Left renal cortex interstitium (tissue), 4 donors: Measurements from ENCODE around the gene MNAT1. TPM values are rescaled to one million over a fixed set of nuclear protein-coding genes. Genes with fewer than 3 reads are reported as not detected.
"Not testable (repeated sequence)": the region's sequence is repeated elsewhere in the genome, so short reads cannot be mapped to it uniquely, and the experiment has no call there.

ENCODE experiments used
- DNase-seq, 4 donors: peaks; one replicate each; pipeline ENCODE4 v3.0.0-alpha.2; 2013; ENCODE audit warnings: low read depth in 4 of 4, low spot score in 2 of 4, missing footprints in 1 of 4
- polyA plus RNA-seq, 4 donors: library from polyadenylated mRNA; unstranded; fragments of 120-200 nt; gene quantifications; one replicate each; pipeline ENCODE4 v1.2.1, GENCODE V29; 2013; ENCODE audit not compliant: insufficient read length in 4 of 4

MNAT1 gene
- 10 to 100 TPM; 40.5 to 54.8 (median 45.8) TPM for polyA plus RNA-seq

GRCh38 chr14:60734465-60735242 lies at the start of gene MNAT1:
TSS of gene MNAT1 (plus strand) at chr14:60734761. CDS start at chr14:60734863, 102 bp downstream.
- peak in 3 of 4 donors; percentile 69 to 75 (median 71) for DNase-seq

DNA sequence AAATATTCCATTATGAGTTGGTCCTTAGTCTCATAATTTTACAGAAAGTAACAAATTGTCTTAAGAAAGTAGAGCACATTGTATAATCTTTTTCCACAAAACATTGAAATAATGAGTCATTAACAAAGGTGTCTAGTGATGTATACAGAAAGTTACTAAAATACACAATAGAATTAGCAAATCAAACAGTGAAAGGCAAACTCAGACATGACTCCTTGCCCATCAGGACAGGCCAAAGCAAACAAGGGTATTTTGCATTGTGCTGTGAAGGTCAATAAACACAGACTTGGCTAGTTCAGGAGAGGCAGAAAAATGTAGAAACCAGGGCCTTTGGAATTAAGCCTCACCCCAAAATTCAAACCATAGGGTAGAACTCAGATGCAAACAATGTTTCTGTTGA lies 47.7 kb upstream of the MNAT1 start:
- DNase-seq, result no peak

DNA sequence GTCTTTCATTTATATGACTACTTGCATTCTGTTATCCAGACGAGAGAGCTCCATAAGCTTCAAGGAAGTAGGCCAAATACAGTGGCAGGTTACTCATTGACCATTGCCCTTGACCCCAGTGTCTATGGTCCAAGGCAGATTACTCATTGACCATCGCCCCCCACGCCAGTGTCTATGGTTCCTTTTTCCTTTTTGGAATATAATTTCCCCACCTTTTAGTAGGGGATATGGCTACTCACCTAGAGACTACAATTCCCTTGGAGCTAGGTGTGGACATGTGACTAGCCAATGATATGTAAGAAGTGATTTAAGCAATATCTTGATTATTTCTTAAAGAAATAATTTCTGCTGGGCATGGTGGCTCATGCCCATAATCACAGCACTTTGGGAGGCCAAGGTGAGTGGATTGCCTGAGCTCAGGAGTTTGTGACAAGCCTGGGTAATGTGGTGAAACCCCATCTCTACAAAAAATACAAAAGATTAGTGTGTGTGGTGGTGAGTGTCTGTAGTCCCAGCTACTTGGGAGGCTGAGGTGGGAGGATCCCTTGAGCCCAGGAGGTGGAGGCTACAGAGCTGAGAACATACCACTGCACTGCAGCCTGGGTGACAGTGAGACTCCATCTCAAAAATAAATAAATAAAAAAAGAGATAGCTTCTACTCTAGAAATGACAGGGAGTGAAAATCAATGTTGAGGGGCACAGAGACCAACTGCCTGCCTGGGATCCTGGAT lies 43.0 kb upstream of the MNAT1 start:
- no peak for DNase-seq

- no peak for DNase-seq
These were observed 39.2 kb upstream of the MNAT1 start for GRCh38 chr14:60695327-60695726.

DNA sequence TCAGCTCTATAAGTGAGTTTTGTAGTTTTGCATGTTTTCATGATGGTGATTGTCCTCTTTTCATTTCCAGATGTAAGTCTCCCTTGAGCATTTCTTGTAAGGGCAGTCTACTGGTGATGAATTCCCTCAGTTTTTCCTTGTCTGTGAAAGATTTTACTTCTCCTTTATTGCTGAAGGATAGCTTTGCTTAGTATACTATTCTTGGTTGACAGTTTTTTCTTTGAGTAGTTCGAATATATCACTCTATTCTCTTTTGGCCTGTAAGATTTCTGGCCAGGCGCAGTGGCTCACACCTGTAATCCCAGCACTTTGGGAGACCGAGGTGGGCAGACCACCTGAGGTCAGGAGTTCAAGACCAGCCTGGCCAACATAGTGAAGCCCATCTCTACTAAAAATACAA lies 34.0 kb upstream of the MNAT1 start:
- DNase-seq, result no peak

DNA sequence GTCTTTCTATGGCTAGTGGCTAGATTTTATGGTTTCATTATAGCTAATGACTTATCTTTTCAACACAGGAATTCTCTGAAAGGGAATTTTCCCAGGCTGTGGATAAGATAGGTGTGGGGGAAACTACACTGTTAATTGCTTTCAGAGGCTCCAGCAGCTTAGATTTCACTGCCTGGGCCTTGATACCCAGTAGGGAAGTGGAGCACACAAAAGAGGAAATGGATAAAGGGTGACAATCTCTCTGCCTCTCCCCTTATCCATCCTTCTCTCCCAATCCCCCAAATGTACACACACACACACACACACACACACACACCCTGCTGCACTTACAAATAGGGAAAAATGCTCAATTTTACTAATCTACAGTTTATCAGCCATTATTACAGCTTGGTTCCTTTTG lies 29.5 kb upstream of the MNAT1 start:
- DNase-seq, result no peak

DNA sequence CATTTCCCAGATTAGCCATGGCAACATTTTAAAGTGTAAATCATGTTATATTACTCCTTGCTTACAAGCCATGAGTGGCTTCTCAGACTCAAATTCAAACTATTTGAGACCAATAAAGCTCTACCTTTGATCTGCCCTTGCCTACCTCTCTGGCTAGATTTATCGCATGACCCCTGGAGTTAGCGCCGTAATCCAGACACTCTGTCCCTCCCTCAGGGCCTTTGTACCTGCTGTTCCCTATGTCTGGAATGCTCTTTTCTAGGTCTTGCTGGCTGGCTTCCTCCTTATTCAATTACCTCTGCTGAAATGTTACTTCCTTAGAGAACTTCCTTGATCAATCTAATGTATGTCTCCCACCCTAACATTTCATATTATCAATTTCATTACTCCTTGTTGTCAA lies 26.7 kb upstream of the MNAT1 start:
- no peak for DNase-seq

DNA sequence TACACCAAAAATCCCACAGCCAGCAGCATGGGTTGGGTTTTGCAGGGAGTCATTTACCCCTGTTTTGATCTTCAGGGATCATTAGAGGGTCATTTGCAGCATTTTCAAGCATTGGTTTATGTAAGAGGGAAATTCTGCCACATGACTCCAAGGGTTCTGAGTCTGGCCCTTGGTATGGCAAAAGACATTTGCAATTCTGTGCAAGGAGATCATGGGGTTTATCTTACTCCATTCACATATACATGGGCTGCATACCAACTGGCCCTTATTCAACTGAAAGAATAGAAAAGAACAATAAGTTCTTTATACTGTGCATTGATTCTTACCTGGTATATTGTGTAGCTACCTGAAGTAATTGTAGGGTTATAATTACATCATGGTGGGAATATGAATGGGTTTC lies 24.1 kb upstream of the MNAT1 start:
- no peak for DNase-seq

- no peak for DNase-seq
These were observed 21.0 kb upstream of the MNAT1 start for GRCh38 chr14:60713513-60713912.

DNA sequence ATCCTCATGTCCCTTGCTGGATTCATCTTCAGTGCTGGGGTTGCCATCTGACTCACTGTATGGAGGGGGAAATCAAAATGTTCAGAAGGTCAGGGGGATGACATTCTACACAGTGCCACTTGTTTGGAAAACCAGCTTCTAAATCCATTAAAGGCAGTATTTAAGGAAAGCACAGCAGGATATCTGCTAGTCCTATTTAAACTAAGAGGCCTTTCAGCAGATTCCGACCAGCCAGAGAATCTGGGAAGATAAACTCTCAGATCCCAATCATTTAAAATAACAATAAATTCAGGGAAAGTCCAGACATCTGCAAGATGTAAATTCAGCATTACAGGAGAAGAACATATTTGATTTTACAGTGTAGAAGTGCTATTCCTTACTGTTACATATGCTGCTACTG lies 14.2 kb upstream of the MNAT1 start:
- no peak for DNase-seq

DNA sequence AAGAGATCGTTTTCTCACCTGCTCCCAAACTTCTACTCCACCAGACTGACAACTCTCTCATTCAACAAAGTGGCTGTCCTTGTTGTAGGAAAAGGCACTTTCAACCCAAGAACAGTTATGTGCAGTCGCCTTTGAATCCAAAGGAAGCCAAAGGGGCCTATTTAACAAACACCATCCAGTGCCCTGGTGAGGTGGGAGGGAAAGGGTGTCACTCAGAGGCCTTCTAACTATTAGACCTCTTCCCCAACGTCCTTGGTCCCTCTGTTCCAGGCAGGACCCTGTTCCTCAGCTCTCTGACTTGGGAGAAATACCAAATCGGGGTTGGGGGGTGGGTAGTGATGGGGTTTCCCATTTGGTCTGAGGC lies 13.6 kb upstream of the MNAT1 start:
- no peak for DNase-seq

GRCh38 chr14:60721326-60722106 lies 13.0 kb upstream of the MNAT1 start:
- DNase-seq, result peak in 1 of 4 donors; percentile 29

DNA sequence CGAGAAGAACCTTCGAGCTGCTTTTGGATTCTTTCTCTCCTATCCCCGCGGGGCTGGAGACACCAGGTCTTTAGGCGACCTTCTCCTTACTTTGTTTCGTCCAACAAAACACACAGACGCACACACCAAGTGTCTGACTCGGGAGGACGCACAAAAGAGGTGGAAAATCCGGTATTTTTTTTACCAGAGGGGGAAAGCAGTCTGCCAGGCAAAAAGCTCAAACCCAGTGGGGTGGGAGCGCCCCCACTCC lies 12.5 kb upstream of the MNAT1 start:
- DNase-seq, result no peak

GRCh38 chr14:60722357-60723115 lies 12.0 kb upstream of the MNAT1 start:
- peak in 3 of 4 donors; percentile 44 to 70 (median 70) for DNase-seq

- DNase-seq, result peak in 2 of 4 donors; percentile 39 to 43
These were observed 11.2 kb upstream of the MNAT1 start for GRCh38 chr14:60723116-60723906.

DNA sequence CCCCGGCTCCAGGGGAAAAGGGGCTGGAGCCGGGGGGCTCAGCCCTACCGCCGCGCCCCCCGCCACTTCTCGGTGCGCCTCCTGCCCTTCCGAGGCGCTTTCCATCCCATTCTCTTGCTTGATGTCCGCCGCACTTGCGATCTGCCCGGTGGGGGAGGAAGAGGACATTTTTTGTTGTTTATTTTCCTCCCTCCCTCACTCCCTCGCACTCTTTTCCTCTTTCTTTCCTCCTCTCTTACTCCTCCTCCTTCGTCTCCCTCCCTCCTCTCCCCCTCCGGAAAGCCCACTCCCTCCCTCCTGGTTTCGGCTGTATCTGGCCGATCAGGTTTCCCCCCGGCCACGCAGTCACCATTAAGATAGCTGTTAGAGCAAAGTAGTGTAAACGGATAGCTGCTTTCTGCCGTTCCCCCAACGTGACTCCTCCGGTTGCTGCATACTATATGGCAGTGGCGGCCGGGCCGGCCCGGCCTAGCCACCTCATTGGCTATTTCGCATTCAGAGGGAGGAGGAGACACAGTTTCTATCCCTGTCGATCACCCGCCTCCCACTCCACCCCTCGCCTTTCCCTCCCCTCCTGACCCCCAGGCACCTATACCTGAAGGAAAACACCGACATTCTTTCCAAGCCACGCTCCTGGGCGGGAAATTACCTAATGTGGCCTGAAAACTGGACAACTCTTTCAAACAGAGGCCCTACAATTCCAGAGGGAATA lies 10.5 kb upstream of the MNAT1 start, which contains the start of gene SIX4:
Gene SIX4 (minus strand): TSS at position 445 of the 712 bp plus-strand sequence. CDS start 277 bp downstream, at position 168.
- peak in 3 of 4 donors; percentile 59 to 79 (median 72) for DNase-seq

GRCh38 chr14:60731291-60731690 lies 3.3 kb upstream of the MNAT1 start:
- DNase-seq, result not testable (repeated sequence)

DNA sequence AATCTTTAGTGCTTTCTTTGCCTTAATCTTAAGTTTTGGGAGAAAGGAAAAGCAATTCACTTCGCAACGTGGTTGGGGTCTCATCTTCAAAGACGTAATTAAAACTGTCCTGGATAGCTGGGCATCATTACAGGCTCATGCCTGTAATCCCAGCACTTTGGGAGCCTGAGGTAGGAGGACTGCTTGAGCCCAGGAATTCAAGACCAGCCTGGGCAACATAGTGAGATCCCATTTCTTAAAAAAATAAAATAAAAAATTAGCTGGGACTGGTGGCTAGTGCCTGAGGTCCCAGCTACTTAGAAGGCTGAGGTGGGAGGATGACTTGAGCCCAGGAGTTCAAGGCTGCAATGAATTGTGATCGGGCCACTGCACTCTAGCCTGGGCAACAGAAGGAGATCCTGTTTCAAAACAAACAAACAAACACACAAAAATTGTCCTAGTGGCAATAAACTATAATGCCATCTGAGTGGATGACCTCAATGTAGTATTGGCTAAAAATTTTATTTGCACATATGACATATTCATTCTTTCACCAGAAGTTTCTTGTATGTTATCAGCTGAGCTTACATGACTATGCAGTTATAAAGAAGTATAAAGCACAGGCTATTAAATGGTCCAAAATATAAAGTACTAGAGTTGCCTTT lies 1.6 kb upstream of the MNAT1 start:
- DNase-seq, result no peak

GRCh38 chr14:60735416-60735815 lies 855 bp downstream of the MNAT1 start:
- no peak for DNase-seq
